Fibroblast of skin of scalp (primary cell): ENCODE measurements around the gene MMP24. TPM values are rescaled to one million over a fixed set of nuclear protein-coding genes. Genes with fewer than 3 reads are reported as not detected.
A peak's percentile ranks its signal among the peaks of the same experiment; 100 is the strongest.
"Not testable (repeated sequence)": the region's sequence is repeated elsewhere in the genome, so short reads cannot be mapped to it uniquely, and the experiment has no call there.

Experiments
- DNase-seq: peaks from one replicate; pipeline ENCODE4 v3.0.0-alpha.2; 2013
- polyA plus RNA-seq, 2 experiments: library from polyadenylated mRNA; unstranded; fragments of 120-200 nt; gene quantifications; one replicate each; pipeline ENCODE4 v1.2.1, GENCODE V29; 2013; ENCODE audit not compliant: insufficient read length in 2 of 2

MMP24 gene
- 0.63 TPM for polyA plus RNA-seq (2013, experiment 1 of 2; ENCODE audit: insufficient read length)
- 0.75 TPM for polyA plus RNA-seq (2013, experiment 2 of 2; ENCODE audit: insufficient read length)

- DNase-seq, result no peak
These were observed at the start of gene MMP24 for GRCh38 chr20:35226126-35226883. MMP24 (plus strand) TSS chr20:35226690; CDS start chr20:35226739, 49 bp downstream.

GRCh38 chr20:35179292-35180212 lies 46.9 kb upstream of the MMP24 start:
- DNase-seq, result no peak

GRCh38 chr20:35180266-35180665 lies 46.2 kb upstream of the MMP24 start:
- no peak for DNase-seq

- peak; percentile 15 for DNase-seq
These were observed 44.8 kb upstream of the MMP24 start for GRCh38 chr20:35181731-35182130.

- not testable (repeated sequence) for DNase-seq
These were observed 39.7 kb upstream of the MMP24 start for GRCh38 chr20:35186691-35187289.

- DNase-seq, result no peak
These were observed 38.8 kb upstream of the MMP24 start for GRCh38 chr20:35187584-35188190.

GRCh38 chr20:35189223-35189622 lies 37.3 kb upstream of the MMP24 start:
- not testable (repeated sequence) for DNase-seq

GRCh38 chr20:35190556-35190955 lies 35.9 kb upstream of the MMP24 start:
- DNase-seq, result no peak

GRCh38 chr20:35191419-35192117 lies 34.9 kb upstream of the MMP24 start:
- DNase-seq, result no peak

- no peak for DNase-seq
These were observed 34.2 kb upstream of the MMP24 start for GRCh38 chr20:35192118-35192872.

- DNase-seq, result not testable (repeated sequence)
These were observed 33.3 kb upstream of the MMP24 start for GRCh38 chr20:35193031-35193791.

- no peak for DNase-seq
These were observed 30.2 kb upstream of the MMP24 start for GRCh38 chr20:35196313-35196712.

- peak; percentile 31 for DNase-seq
These were observed 26.8 kb upstream of the MMP24 start for GRCh38 chr20:35199740-35200139.

GRCh38 chr20:35200267-35200666 lies 26.2 kb upstream of the MMP24 start:
- peak; percentile 53 for DNase-seq

- not testable (repeated sequence) for DNase-seq
These were observed 25.0 kb upstream of the MMP24 start for GRCh38 chr20:35201467-35201866.

GRCh38 chr20:35206802-35207201 lies 19.7 kb upstream of the MMP24 start:
- DNase-seq, result no peak

GRCh38 chr20:35207950-35208611 lies 18.4 kb upstream of the MMP24 start:
- peak; percentile 72 for DNase-seq

- peak; percentile 64 for DNase-seq
These were observed 11.2 kb upstream of the MMP24 start for GRCh38 chr20:35215066-35215956.

- DNase-seq, result no peak
These were observed 9.9 kb upstream of the MMP24 start for GRCh38 chr20:35216541-35216940.
